IMR-90 (cell line): Measurements from ENCODE around the gene IL1RAP.

Experiments
- BHLHE40 ChIP-seq: fragments of 150-350 bp; IDR thresholded peaks from 2 replicates; pipeline ENCODE4 v1.6.1; 2016; ENCODE audit warnings: mild to moderate bottlenecking, low read depth, low read length
- CEBPB ChIP-seq: IDR thresholded peaks from 2 replicates; pipeline ENCODE4 v1.6.1; 2012; ENCODE audit warnings: low read depth, low read length, improper control_type of control experiment
- MXI1 ChIP-seq: IDR thresholded peaks from 2 replicates; pipeline ENCODE4 v1.6.1; 2012; ENCODE audit warnings: low read depth, mild to moderate bottlenecking, low read length, moderate library complexity, borderline replicate concordance
- NFE2L2 ChIP-seq: fragments of 150-350 bp; IDR thresholded peaks from 2 replicates; pipeline ENCODE4 v1.6.1; 2016; ENCODE audit warnings: low read depth, mild to moderate bottlenecking, low read length
- POLR2A ChIP-seq: IDR thresholded peaks from 2 replicates; pipeline ENCODE4 v1.6.1; 2012; ENCODE audit warnings: mild to moderate bottlenecking, low read depth, low read length
- TF ChIP-seq, protein P1 (sequence below): conservative IDR thresholded peaks from 2 replicates; pipeline ENCODE4 v1.5.1; 2012; ENCODE audit warnings: mild to moderate bottlenecking, low read depth, low read length, improper control_type of control experiment
- TF ChIP-seq, protein P2 (sequence below): fragments of 150-350 bp; IDR thresholded peaks from 2 replicates; pipeline ENCODE4 v1.6.1; 2017; ENCODE audit warnings: mild to moderate bottlenecking, antibody characterized with exemption, low read length, low read depth

DNA sequence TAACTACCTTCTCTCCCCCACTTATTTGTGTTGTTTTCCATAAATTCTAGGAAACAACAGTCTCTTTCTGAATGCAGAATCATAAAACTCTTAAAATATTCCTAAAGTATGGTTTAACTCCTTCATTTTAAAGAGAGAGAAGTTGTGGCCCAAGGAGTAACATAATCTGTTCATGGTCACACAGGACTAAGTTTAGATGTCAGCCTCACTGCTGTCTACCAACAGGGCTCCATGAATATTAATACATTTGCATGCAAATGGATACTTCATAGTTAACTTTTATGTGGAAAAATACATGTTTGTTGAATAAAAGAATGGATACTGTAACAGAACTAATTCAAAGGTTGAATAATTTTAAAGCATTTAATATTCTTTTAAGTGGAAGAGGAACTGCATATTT, 18.5 kb upstream of the IL1RAP start:
- no peak for TF ChIP-seq BHLHE40
- TF ChIP-seq, protein P1, sequence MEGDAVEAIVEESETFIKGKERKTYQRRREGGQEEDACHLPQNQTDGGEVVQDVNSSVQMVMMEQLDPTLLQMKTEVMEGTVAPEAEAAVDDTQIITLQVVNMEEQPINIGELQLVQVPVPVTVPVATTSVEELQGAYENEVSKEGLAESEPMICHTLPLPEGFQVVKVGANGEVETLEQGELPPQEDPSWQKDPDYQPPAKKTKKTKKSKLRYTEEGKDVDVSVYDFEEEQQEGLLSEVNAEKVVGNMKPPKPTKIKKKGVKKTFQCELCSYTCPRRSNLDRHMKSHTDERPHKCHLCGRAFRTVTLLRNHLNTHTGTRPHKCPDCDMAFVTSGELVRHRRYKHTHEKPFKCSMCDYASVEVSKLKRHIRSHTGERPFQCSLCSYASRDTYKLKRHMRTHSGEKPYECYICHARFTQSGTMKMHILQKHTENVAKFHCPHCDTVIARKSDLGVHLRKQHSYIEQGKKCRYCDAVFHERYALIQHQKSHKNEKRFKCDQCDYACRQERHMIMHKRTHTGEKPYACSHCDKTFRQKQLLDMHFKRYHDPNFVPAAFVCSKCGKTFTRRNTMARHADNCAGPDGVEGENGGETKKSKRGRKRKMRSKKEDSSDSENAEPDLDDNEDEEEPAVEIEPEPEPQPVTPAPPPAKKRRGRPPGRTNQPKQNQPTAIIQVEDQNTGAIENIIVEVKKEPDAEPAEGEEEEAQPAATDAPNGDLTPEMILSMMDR: no peak
- TF ChIP-seq, protein P2, sequence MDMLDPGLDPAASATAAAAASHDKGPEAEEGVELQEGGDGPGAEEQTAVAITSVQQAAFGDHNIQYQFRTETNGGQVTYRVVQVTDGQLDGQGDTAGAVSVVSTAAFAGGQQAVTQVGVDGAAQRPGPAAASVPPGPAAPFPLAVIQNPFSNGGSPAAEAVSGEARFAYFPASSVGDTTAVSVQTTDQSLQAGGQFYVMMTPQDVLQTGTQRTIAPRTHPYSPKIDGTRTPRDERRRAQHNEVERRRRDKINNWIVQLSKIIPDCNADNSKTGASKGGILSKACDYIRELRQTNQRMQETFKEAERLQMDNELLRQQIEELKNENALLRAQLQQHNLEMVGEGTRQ: no peak
- no peak for TF ChIP-seq MXI1
- no peak for TF ChIP-seq POLR2A
- TF ChIP-seq NFE2L2: no peak
- no peak for TF ChIP-seq CEBPB
